DMS53 (cell line): ENCODE measurements around the gene CD79A.

Source experiments
- DNase-seq: peaks from one replicate; lab custom pipeline; 2025; lab: John Stamatoyannopoulos, UW

Gene CD79A

DNA sequence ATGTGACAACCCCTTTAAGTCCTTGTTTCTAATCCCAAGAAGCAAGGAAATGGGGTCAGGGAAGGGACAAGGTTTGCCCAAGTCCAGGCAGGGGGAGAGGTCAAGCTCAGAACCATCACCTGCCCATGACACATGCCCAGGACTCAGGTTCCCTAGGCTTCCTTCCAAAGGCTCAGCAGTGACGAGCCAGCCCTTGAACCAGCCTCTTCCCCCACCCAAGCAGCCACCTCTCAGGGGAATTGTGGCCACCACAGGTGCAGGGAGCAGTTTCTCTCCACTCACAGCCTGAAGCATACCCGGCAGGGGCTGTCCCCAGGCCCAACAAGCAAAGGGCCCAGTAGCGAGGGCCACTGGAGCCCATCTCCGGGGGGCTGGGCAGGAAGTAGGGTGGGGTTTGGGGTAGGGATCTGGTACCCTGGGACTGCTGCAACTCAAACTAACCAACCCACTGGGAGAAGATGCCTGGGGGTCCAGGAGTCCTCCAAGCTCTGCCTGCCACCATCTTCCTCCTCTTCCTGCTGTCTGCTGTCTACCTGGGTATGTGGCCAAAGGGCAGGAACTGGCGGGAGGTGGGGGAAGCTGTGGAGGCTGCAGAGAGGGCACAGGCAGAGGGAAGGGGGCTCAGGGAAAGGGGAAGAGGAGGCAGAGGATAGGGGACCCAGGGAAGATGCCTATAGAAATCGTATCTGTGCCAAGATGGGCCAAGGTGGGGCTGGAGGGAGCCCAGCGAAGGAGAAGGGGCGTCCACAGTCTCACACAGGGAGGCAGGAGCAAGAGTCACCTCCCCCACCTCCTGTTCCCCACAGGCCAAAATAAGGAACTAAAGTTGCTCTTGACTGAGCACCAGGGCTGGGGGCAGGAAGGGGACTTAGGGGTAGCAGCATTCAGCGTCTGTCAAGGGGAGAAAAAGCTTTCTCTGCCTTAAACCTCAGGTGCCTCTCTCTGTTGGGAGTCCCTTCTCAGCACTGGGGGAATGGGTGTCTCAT lies at the start of gene CD79A:
CD79A (plus strand) TSS at position 433 of the 986 bp plus-strand sequence; CDS start at position 459, 26 bp downstream.
- DNase-seq, result no peak

DNA sequence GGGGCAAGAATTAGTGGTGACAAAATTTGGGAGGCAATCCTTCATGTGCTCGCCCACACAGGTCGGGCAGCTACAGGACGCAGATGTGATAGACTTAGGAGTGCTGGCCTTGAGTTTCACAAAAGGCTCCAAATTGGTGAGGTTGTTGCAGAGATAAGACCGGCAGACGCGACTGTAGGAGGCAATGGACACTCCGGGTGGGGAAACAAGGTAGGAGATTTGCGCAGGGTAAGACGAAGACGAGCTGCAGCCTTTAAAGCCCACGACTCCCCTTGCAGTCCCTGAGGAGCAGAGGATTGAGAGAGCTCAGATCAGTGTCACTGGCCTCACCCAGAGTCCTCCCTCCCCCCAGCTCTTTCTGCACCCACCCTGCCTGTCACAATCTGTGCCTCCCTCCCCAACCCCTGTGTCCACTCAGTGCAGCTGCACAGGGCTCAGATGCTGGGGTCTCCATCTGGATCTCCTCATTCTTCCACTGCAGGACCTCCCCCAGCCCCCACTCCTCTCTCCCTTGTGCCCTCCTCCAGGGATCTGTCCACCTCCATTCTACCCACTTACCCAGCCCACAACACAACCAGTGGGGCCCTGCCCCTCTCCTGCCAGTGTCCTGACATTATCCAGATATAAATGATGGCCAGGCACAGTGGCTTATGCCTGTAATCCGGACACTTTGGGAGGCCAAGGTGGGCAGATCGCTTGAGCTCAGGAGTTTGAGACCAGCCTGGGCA lies 38.9 kb upstream of the CD79A start:
- DNase-seq, result no peak

DNA sequence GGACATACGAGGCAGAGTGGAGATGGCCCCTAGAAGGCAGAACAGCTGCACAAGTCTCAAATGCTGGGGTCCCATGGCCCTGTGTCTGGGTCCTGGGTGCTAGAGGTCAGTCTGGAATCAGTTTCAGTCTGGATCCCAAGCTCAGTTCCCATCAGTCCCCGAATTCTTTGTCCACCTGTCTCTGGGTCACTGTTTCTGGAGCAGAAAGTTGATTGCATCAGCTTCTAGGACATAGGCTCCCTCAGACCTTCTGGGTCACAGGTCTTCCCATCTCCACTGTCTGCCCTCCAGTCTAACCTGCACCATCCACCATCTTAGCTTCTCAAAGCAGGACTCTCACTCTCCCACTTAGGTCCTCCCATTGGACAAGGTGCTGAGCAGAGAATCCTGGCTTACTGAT lies 37.9 kb upstream of the CD79A start:
- no peak for DNase-seq

DNA sequence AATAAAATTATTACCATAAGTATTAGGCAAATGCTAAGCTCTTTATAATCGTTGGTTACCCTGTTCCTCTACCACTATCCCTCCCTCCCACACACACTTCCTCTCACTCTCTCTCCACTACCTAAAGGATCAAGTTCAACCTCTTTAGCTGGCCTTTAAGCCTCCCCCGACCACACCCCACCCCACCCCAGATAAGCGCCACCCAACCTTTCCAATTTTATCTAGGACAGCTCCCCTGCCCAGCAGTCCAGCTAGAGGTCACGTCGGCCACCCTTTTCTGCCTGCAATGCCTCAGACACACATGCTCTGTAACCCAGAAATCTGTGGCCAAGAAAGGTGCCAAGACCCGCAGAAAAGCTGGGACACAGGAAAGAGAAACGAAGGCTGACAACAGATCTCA lies 33.7 kb upstream of the CD79A start:
- no peak for DNase-seq

DNA sequence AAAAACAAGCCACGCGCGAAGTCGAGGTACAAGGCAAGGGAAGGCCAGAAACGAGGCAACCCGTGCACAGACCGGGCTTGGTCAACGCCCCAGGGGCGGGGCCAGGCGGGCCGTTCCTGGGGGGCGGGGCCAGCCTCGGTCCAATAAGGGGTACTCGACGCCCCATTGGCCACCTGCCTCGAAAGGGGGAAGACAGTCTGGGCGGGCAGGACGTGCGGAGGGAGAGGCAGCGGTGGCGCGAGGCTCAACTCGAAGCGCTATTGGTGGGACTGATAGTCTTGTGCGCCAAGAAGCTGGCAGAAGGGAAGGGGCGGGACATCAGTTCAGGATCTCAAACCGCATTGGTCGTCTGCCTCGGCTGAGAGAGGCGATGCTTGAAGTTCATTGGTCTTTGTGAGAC lies 32.5 kb upstream of the CD79A start, which contains the start of gene LYPD4:
LYPD4 (minus strand) TSS at position 83 of the 400 bp plus-strand sequence. CDS start 5,398 bp downstream, outside the sequence.
- DNase-seq, result peak; percentile 83

DNA sequence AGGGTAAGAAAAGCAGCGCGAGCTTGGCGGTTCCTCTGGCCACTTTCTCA lies 32.3 kb upstream of the CD79A start, which contains the start of gene DMRTC2:
DMRTC2 (plus strand) TSS at position 42 of the 50 bp plus-strand sequence. CDS start 2,387 bp downstream, outside the sequence.
- DNase-seq, result no peak

DNA sequence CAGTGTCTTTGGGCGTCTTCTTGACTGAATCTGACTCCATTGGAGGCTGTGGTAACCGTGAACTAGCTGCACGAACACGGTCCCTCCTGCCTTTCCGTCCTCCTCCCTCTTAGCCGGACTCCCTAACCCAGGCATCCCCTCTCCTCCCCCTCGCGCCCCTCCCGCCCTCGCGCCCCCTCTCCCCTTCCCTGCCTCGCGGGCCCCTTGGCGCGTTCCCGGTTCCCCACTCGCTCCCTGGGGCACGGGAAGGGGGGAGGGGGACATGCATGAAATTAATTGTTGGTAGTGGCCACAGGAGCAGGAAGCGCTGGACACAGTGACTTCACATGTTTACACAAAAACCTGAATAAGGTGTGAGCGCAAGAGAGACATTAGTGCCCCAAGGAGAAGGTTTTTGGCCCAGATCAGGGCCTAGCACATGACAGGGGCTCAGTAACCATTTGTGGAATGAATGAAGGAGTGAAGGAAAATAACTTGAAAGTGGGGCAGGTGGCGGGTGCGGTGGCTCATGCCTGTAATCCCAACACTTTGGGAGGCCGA lies 32.0 kb upstream of the CD79A start:
- peak; percentile 70 for DNase-seq

DNA sequence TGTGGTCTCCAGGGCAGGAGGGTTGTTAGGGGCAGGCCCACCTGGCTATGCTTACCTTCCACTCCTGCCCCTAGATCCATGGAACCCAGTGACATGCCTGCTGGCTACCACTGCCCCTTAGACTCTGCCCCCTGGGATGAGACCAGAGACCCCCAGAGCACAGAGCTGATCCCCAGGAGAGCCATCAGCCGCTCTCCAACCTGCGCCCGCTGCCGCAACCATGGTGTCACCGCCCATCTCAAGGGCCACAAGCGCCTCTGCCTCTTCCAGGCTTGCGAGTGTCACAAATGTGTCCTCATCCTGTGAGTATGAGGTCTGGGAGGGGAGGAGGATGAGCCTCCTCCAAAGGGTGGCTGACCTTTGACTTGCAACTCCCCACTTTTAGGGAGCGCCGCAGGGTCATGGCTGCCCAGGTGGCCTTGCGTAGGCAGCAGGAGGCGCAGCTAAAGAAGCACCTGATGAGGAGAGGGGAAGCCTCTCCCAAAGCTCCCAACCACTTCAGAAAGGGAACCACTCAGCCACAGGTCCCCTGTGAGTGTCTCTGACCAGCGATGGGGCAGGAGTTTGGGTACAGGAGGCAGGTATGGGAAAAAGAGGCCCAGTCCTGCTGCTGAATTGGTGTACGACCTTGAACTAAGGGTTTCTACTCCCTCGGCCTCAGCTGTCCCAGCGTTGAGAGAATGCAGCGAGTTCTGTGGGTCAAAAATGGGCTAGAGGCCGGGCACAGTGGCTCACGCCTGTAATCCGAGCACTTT lies 29.6 kb upstream of the CD79A start:
- DNase-seq, result no peak

DNA sequence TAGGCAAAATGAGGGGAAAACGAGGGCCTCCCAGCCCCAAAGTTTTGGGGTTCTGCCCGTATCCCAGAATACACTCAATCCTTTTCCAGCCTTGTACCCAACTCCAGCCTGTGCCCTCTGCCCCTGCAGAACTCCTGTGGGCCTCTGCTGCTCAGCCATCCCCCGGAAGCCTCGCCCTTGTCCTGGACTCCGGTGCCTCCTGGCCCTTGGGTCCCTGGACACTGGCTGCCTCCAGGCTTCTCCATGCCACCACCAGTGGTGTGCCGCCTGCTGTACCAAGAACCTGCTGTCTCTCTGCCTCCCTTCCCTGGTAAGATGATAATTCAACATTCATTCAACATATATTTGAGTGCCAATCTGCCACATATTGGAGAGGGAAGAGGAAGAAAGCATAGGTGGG lies 28.4 kb upstream of the CD79A start:
- no peak for DNase-seq

DNA sequence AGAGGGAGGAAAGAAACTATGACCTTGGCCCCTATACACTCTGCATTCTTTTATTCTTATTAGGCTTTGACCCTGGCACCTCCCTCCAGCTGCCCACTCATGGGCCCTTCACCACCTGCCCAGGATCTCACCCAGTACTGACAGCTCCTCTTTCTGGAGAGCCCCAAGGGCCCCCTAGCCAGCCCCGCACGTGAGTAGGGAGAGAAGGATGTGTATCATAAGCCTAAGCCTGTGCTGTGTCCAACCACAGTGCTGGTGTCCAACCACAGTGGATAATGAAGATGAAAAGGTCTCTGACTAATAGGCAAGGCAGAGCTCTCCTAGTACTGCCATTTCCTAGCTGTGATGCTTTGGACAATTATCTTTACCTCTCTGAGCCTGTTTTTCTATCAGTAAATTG lies 28.0 kb upstream of the CD79A start:
- DNase-seq, result no peak

DNA sequence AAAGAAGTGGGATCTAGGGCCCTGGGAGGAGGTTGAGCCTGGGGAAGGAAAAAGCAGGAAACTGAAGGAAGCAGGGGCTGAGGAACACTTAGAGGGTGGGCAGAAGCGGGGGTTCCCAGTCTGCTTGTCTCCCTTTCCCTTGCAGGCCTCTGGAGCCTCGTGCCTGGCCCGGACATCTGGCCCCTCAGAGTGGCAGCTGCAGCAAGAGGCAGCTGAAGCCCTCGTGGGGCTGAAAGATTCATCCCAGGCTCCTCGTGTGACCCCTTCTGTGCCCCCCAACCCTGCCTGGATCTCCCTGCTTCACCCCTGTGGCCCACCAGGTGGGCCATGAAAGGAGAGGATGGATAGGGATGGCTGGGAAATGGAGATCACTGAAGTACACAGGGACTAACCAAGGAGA lies 26.7 kb upstream of the CD79A start:
- DNase-seq, result no peak

DNA sequence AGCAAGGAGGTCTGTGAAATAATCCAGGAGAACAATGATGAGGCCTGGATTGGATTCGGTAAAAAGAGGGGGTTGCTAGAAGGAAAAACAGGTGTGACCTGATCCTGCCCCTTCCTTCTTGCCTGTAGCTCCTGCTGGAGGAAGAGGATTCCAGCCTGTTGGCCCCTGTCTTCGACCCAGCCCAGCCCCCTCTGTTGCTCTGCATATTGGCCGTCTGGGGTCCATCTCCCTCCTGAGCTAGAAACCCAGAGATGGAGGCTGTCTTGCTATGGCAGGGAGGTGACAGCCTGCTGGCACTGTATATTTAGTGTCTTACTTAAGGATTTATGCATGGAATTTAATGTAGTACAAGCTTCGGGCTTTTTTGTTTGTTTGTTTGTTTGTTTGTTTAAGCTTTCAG lies 25.6 kb upstream of the CD79A start:
- no peak for DNase-seq

DNA sequence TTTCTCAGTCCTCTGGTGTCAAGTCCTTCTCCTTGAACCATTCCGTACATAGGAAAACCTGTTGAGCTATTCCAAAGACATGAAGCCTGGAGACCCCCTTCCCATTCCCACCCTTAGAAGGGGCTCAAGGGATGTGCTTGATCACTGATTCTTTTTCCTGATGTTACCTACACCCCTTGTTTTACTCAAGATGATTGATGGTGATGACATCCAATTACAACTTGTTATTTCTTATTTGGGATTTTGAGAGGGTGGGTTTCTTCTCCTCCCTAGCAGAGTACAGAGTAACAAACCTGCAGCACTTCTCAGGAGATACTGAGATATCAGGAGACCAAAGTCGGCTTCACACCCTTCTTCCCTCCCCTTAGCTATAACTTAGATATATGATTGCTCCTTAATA lies 23.7 kb upstream of the CD79A start:
- no peak for DNase-seq

DNA sequence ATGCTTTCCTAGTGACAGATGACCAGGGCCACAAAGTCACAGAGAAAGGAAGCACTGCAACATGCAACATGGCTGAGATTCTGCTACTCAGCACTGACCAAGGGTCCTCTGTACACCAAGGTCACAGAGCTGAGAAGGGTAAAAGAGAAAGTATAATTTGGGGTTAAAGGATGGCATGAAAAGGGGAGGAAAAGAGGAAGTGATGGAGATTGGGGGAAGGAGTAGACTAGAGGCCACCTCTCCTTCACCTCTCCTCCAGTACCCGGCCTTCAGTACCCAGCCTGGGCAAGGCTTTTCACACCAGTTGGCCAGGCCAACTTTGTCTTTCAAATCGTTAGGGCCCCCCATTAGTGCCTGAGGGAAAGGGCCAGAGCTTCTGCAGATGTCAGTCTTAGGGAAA lies 23.3 kb upstream of the CD79A start:
- no peak for DNase-seq

DNA sequence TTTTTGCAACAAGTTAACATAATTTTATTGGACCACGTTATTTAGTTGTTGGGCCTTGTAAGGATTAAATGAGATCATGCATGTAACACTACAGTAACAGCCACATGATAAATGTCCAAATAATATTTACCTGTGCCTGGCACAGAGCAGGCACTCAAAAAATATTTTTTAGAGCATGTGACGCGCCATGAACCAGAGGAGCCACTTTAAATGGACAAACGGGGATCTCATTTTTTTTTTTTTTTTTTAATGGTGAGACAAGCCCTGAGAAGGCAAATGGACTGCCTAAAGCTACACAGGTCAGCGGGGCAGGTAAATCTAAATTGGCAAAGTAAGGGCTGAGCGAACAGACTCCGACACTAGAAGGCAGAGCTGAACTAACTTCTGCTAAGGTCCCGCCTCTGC lies 17.9 kb upstream of the CD79A start:
- DNase-seq, result no peak

DNA sequence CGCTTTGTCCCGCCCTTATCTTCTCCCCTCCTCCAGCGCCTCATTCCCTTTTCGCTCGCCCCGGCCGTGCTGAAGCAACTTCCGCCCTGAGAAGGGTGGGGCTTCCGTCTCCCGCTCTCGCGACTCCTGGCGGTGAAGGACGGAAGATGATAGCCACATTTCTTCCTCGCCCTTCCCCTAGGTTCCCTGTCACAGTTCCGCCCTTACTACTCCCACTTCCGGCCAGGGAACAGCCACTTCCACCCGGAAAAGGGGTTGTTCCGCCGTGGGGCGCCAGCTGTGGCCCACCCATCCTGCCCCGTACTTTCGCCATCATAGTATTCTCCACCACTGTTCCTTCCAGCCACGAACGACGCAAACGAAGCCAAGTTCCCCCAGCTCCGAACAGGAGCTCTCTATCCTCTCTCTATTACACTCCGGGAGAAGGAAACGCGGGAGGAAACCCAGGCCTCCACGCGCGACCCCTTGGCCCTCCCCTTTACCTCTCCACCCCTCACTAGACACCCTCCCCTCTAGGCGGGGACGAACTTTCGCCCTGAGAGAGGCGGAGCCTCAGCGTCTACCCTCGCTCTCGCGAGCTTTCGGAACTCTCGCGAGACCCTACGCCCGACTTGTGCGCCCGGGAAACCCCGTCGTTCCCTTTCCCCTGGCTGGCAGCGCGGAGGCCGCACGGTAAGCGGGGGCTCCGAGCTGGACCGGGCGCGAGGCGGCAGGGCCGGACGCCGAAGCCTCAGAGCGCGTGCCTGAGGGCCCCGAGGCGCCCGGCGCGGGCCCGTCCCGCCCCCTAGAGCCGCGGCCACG lies 17.3 kb upstream of the CD79A start, which contains the start of gene RPS19:
RPS19 (plus strand) TSS at position 638 of the 801 bp plus-strand sequence. CDS start 520 bp downstream, outside the sequence.
- DNase-seq, result peak; percentile 99

DNA sequence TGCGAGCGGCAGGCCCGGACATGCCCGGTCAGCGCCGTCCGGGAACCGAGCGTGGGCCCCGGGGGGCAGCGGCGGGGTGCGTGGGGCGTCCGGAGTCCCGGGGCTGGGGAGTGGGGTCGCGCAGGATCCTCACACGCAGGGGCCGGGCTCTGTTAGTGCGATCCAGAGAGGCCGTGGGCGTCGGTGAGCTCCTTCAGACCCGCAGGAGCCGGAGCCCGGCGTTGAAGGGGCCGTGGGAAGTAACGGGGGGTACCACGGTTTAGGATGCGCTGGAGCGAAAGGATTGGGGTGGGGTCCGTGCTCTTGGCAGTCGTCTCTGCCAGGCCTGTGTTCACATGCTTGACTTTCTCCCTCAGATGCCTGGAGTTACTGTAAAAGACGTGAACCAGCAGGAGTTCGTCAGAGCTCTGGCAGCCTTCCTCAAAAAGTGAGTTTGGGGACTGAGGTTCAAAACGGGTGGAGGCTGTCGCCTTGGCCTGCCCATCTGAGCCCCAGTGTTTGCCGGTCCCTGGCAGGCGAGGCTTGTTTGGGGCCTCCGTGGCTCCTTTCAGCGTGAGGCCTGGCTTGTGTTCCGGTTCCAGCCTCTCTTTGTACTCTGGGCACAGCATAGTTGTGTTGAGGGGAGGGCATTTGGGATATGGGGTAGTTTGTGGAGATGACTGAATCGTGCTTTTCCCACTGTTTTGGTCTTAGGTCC lies 16.5 kb upstream of the CD79A start:
- DNase-seq, result peak; percentile 55

DNA sequence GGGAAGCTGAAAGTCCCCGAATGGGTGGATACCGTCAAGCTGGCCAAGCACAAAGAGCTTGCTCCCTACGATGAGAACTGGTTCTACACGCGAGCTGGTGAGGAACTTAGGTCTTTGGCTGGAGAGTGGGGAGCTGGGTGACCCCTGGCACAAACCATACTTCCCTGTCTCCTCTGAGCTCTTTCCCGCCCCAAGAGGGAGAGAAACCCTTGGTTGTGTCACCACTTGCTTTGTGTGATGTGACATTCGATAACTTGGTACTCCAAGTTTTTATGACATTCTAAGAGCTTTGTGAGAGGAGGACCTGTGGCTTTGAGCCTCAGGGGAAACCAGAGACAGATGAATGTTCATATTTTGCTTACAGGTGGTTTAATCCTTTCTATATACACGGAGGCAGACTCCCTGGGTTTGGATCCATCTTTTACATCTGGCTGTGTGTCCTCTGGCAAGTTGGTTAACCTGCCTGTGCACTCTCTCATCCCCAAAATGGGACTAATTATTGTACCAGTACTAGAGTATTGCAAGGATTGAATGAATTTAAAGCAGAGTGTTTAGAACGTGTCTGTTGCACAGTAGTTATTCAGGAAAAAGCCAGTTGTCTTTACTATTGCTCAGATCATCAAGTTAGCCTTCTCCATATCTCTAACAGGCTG lies 15.8 kb upstream of the CD79A start:
- DNase-seq, result peak; percentile 57

DNA sequence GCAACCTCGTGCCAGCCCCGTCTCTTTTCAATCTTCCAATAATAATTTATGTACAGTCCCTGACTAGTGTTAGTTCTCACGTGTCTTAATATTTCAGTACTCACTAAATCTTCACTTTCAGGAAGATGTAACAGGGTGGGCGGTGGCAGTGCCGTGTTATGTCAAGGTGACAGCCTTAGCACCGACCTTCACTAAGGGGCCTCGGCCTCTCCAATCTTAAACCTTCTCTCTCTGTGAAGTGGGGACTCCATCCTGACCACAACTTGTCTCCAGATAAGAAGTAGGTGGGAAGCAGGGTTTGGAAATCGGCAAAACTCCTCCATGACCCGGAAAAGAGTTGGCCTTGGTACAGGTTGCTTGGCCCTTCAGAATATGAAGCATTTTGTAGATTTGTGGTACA lies 15.2 kb upstream of the CD79A start:
- no peak for DNase-seq

DNA sequence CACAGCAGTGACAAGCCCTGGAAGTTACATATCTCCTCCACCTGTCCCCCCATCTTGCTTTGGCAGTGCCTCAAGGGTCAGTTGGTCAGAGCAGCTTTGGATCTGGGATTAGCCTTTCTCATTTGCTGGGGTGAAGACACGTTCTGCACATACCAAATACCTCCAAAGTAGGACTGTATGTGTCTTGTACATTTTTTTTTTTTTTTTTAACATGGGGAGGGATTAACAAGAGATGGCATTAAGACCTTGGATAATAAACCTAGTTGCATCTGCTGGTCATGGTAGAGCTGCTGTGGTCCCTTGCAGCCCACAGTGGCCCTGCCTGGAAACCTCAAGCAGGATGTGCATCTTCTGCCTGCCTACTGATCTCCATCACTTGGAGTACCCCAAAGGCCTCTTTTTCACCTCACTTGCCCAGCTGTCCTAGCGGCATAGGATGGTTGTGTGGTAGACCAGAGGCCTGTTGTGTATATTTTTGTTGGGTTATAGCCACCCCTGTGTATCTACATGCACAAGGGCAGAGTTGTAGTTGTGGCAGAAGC lies 14.6 kb upstream of the CD79A start:
- DNase-seq, result no peak
